Measurements from ENCODE around the gene DTWD2. TPM values are rescaled to one million over a fixed set of nuclear protein-coding genes. Genes with fewer than 3 reads are reported as not detected.
"Not testable (repeated sequence)": the region's sequence is repeated elsewhere in the genome, so short reads cannot be mapped to it uniquely, and the experiment has no call there.

DTWD2 gene
- total RNA-seq, 1 donor: 10.8 TPM

- TF ChIP-seq CTCF (IDR thresholded peaks at IDR 0.05; ENCODE audit: insufficient read depth, low read depth, low read length): no peak
- H3K4me3 ChIP-seq (ENCODE audit: low read depth, low read length): no peak overlapping the region
- peak; percentile 27 for DNase-seq (ENCODE audit: low read depth)
These were observed 66.5 kb downstream of the DTWD2 start for GRCh38 chr5:118921866-118922265.

DNA sequence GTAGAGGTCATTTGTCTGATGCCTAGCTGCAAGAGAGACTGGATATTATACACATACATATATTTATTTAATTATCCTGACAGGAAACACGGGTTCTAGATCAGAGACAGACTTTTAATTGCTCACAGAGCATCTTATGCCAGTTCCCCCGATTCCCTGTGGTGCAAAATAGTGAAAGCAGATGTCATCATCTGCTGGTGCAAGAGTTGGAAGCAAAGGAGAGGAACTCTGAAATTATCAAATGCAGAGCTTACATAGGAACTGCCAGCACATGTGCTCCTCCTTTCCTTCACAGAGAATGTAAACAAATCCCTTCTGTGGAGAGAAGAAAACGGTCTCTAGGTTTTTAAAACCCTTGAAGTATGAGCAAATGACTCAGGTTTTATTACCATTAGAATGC, 69.3 kb downstream of the DTWD2 start:
- no peak for TF ChIP-seq CTCF (IDR thresholded peaks at IDR 0.05; ENCODE audit: insufficient read depth, low read depth, low read length)
- H3K4me3 ChIP-seq (ENCODE audit: low read depth, low read length): no peak overlapping the region
- peak; percentile 51 for DNase-seq (ENCODE audit: low read depth)

- no peak for TF ChIP-seq CTCF (IDR thresholded peaks at IDR 0.05; ENCODE audit: insufficient read depth, low read depth, low read length)
- no peak for DNase-seq (ENCODE audit: low read depth)
These were observed 70.1 kb downstream of the DTWD2 start for GRCh38 chr5:118918232-118918631.

DNA sequence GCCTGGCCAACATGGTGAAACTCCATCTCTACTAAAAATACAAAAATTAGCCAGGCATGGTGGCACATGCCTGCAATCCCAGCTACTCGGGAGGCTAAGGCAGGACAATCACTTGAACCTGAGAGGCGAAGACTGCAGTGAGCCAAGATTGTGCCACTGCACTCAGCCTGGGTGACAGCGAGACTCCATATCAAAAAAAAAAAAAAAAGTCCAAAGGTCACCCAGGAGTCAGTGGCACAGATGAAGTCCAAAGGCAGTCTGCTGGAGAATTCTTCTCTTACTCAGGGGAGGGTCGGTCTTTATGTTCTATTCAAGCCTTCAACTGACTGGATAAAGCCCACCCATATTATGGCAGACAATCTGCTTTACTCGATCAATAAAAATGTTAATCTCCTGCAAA, 80.8 kb downstream of the DTWD2 start:
- H3K4me3 ChIP-seq (ENCODE audit: low read depth, low read length); DNase-seq (ENCODE audit: low read depth): not testable (repeated sequence)

More at GRCh38 chr5:118918232-118918631, 70.1 kb downstream of the DTWD2 start:
- H3K4me3 ChIP-seq (ENCODE audit: low read depth, low read length): no peak overlapping the region

DNA sequence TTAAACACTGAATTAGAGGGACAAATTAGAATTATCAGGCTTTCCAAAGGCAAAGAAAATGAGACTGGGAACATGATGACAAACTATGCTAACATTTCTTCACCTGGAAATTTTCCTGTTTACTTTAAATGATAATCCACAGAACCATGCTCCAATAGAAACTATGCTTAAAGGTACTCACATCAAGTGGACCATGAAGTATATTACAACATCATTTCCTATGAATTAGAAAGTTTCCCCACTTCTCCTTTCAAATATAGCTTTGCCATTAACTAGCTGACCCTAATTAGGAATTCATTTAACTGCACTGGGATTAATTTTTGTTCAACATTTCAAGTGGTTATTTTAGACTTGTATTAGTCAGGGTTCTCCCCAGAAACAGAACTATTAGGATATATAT, 81.4 kb downstream of the DTWD2 start:
- no peak for DNase-seq (ENCODE audit: low read depth)
- no peak overlapping the region for H3K4me3 ChIP-seq (ENCODE audit: low read depth, low read length)
- no peak for TF ChIP-seq CTCF (IDR thresholded peaks at IDR 0.05; ENCODE audit: insufficient read depth, low read depth, low read length)

DNA sequence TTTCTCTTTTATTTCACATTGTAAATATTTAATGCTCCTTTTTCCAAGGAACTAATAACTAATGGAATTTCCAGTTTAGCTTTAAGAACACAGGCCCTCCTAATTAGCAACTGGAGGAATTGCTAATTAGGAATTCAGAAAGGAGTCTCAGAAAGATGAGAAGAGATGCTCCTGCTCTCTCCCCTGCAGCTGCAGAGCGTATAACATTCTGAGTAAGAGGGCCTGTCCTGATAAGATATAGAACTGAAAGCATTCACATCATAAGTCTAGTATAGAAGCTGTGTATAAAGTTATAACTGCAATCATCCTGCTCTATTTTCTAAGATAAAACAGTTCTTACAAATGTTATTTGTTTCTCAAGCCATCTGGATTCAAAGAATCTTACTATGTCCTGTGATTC, 83.2 kb downstream of the DTWD2 start:
- TF ChIP-seq CTCF (IDR thresholded peaks at IDR 0.05; ENCODE audit: insufficient read depth, low read depth, low read length): no peak
- H3K4me3 ChIP-seq (ENCODE audit: low read depth, low read length): no peak overlapping the region
- no peak for DNase-seq (ENCODE audit: low read depth)

GRCh38 chr5:118902656-118903438, 85.5 kb downstream of the DTWD2 start:
- no peak for DNase-seq (ENCODE audit: low read depth)
- H3K4me3 ChIP-seq (ENCODE audit: low read depth, low read length): no peak overlapping the region
- no peak for TF ChIP-seq CTCF (IDR thresholded peaks at IDR 0.05; ENCODE audit: insufficient read depth, low read depth, low read length)

All from fibroblast of villous mesenchyme (primary cell).